OCI-LY1 (cell line): Measurements from ENCODE around the gene PFKFB2.

Experiments
- CTCF ChIP-seq: fragments of 200-600 bp; sonication (generic), shearing (Covaris generic); IDR thresholded peaks from 2 replicates; pipeline ENCODE4 v1.5.1; 2017; ENCODE audit warnings: mild to moderate bottlenecking, antibody characterized with exemption, low read length, moderate library complexity, mixed read lengths
- EZH2 ChIP-seq: fragments of 200-600 bp; sonication (generic), shearing (Covaris generic); IDR thresholded peaks from 2 replicates; pipeline ENCODE4 v1.8.0; 2017; ENCODE audit warnings: borderline replicate concordance, mixed run types, mild to moderate bottlenecking, antibody characterized with exemption, low read length, moderate library complexity, mixed read lengths

GRCh38 chr1:207088701-207089626 is 35.9 kb downstream of the PFKFB2 start, which contains the start of gene C4BPB:
- TF ChIP-seq CTCF (no peak), EZH2 (no peak)
